HG03442 (cell line): ENCODE data around the gene RHCG.
"Not testable (repeated sequence)": the region's sequence is repeated elsewhere in the genome, so short reads cannot be mapped to it uniquely, and the experiment has no call there.

Experiments used
- ATAC-seq: cut with Tn5 transposase; IDR thresholded peaks from one replicate; pipeline ENCODE4 v1.9.1; 2021; ENCODE audit warnings: mild to moderate bottlenecking, moderate library complexity; ENCODE audit not compliant: unreplicated experiment

RHCG gene

DNA sequence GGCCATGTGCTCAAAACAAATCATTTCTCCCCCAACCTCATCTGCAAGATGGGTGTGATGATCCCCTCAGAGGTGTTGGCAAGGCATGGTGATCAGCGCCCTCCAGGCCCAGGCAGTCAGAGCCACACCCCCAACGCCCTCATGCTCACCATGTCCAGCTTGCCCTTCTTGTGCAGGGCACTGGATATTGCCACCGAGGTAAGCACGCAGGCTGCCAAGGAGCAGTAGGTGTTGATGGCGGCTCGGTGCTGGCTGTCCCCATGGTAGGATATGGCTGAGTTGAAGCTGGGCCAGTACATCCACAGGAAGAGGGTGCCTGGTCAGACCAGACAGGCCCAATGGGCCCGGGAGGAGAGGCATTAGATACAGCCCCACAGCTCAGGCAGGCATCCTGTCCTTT, 17.2 kb downstream of the RHCG start:
- no peak for ATAC-seq

DNA sequence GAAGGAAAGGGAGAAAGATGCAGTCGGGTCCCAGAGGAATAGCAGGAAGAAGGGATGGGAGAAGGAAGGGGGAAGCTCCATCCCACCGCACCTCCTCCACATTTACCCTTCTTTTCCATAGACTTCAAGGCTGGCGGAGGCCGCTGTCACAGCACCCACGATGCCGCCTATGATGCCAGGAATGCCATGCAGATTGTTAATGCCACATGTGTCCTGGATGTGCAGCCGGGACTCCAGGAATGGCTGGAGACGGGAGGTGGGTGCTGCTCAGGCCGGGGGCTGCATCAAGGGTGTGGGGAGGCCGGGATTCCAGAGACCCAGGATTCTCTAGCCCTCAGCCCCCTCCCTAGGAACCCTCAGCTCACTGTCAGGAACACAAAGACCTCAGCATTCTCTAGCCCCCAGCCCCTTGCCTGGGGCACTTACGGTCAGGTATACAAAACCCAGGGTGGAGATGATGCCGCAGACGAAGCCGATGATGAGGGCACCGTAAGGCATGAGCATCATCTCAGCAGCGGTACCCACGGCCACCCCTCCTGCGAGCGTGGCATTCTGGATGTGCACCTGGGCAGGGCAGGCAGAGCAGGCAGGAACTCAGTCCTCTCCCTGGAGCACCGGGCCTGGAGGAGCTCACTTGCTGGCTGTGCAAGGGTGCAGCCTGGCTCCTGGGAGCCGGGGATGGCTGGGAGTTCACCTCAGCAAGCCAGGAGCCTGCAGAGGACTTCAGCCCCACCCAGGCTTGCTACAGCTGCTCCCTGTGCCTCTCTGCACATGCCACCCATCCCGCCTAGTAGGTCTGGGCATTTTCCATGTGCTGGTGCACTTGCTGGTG, 18.8 kb downstream of the RHCG start:
- no peak for ATAC-seq

DNA sequence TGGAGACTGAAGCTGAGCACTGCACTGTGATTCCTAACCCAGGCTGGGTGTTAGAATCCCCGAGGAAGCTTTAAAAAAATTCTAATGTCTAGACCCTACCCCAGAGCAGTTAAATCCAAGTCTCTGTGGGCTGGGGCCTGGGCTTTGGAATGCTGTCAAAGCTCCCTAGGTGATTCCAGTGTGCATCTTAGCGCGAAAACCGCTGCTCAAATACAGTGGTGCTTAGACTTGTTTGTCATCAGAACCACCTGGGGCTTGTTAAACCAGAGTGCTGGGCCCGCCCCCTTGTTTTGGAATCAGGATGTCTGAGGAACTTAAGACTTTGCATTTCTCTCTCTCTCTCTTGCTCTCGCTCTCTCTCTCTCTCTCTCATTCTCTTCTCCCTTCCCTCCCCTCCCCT, 20.7 kb downstream of the RHCG start:
- no peak for ATAC-seq

DNA sequence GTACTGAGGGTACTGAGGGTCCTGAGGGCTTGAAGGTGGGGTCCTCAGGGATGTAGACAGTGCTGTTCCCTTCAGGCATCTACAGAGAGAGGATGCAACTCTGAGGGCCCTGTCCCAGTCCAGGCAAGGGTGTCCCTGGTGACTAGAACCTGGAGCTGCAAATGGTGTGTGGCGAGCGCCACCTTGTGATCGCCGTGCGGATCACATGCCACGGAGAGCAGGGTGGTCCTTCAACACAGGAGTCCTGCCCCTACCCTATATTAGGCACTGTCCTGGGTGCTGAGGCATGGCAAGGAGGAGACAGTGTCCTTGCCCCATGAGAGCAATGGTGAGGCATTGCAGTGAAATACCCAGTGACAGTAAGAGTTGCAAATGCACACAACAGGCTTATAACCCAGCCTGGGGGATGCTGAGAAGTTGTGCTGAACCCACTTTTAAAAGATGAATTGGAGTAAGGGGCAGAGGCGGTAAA, 23.6 kb downstream of the RHCG start:
- no peak for ATAC-seq

DNA sequence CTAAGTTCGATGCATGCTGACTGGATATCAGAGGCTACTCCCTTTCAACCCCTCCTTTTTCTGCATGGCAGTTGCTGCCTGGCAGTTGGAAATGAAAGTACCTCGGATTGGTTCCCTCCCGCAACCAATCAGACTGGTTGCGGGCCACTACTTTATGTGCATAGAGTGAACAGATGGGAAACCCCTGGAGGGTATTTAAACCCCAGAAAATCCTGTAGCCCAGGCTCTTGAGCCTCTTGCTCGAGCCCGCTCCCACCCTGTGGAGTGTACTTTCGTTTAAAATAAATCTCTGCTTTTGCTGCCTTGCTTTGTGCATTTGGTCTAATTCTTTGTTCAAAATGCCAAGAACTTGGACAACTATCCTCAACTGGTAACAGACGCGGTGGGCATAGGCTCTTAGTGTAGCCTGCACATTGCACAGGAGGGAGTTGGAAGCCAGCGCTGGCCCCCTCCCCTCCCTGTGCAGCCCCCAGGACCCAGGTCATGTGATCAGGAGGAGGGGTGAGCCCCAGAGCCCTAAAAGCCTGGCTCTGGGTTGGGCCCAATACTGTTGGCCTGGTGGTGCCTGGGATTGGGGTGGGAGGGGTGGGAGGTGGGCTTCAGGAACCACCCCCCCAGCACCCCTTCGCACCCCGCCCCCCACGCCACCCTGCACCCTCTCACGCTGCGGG, 26.8 kb downstream of the RHCG start:
- no peak for ATAC-seq

DNA sequence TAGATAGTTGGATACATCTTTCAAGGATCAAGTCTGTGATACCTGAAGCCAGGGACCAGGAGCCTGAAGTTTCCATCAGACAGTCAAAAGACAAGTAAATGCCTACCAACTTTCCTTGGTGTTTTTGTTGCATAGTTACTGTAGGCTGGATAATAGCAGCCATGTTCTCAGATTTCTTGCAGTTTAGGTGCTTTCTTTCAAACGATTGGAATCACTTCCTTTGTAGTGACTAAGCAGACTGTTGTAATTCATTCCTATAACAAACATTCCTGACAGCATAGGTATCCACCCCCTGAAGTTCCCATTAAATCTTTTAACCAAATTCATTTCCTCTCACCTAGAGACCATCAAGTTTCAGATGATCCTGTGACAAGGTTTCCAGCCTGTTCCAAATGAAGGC, 27.6 kb downstream of the RHCG start:
- not testable (repeated sequence) for ATAC-seq

DNA sequence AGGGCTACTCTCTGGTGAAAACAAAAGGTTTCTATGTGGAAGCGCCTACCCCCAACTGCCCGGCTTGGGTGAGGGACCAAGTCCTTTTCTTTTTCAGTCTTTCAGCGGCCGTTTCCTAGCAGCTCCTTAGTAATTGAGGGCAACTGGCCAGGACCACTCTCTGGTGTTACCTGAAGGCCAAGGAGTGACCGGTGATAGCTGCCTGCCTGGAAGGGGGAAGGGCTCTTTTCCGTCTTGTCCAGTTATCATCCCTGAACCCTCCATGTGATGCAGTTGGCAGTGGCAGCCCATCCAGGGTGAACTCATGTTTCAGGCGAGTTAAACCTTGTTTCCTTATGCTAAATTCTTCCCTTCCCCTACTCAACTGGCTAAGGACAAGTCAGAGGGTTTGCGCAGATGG, 33.3 kb downstream of the RHCG start:
- ATAC-seq, result no peak

DNA sequence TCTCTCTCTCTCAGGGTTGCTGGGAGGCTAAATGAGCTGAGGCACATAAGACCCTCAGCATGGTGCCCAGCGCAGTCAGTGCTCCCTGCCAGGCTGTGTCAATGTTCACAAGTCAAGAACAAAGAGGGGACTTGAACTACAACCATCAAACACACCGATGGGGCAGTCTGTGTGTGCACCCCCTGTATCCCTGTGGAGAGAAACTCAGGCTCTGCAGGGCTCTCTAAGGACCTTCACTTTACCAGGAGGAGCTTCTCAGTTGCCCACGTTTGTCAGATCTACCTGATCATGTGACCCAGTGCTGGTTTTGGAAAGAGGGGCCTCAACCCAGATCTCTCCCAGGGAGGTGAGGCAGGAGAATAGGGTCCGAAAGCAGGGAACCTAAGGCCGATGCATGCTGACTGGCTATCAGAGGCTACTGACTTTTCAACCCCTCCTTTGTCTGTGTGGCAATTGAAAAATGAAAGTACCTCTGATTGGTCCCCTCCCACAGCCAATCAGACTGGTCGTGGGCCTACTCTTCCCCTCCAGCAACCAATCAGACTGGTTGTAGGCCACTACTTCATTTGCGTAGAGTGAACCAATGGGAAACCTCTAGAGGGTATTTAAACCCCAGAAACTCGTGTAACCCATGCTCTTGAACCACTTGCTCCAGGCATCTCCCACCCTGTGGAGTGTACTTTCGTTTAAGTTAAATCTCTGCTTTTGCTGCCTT, 34.0 kb downstream of the RHCG start:
- ATAC-seq, result no peak

DNA sequence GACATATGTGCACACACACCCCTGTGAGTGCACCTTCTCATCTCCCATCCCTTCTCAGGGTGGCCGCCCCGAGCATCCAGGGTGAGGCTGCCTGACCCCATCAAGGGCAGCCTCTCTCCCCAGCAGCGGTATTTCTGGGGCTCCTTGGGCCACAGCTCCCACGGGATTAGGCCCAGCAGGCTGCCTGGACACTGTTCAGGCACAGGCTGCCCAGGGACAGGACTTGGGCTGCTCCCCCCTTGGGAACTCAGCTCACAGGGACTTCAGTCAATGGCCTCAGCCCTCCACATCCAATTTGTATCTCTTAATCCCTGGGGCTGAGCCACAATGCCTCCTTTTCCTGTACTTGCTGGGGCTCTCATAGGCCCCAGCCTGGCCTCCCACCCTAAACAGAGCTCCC, 35.0 kb downstream of the RHCG start:
- ATAC-seq, result no peak

DNA sequence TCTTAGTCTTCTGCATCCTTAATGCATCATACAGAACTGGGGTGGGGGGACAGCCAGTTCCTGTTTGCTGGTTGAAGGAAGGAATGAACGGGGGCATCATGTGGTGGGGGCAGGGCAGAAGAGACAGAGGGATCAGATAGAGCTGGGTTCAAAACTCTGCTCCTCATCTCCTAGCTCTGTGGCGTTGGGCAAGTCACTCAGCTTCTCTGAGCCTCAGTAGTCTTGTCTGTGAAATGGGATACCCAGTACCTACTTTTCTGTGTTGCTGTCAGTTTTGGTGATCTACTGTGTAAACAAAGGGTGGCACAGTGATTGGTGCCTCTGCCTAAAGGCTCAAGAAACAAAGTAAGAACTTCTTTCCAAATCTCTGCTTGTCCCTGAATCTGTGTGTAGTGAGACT, 36.3 kb downstream of the RHCG start:
- no peak for ATAC-seq

DNA sequence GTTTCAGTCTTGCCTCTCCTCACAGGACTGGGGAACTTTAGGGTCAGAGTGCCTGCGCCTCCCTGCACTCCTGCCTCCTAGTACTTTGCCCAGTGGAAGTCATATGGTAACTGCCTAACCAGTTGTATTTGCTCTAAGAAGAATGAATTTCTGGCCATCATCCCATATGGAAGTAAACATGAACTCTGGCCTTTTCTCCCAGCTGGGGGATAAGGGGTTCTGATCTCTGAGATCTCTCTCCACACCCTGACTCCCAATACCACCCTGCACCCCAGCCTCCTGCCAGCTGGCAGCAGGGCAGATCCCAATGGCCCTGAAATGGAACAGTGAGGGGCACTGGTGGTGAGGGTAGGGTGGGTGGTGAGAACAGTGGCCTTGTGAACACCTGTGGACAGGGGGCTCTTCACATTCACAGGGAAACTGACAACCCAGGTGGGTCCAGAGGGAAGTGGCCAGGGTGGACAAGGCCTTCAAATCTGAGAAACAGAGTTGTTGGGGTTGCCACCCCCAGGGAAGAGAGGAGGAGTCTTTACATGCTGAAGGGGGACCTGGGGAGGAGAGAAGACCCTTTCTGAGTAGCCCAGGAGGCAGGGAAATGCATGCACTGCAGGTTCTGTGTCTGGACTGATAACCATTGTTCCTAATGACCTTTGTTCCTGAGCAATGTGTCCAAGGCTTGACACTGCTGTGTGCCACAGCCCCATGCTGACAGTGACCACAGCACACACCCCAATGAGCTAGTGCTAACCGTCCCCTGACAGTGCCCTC, 36.9 kb downstream of the RHCG start:
- no peak for ATAC-seq

DNA sequence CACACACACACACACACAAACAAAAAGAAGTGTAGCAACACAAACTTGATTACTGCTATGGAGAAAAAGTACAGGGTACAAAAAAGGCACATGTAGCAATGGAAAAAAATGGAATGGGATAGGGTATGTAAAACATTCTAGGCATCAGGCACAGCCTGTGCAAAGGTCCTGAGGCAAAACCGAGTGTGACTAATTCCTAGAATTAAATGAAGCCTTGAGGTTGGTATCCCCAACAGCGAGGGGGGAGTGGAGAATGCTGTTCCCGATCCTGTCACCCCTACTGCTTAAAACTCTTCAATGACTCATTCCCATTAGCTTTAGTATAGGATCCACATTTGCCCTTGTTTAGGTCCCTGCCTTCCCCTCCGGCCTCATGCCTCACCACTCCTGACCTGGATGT, 37.9 kb downstream of the RHCG start:
- ATAC-seq, result no peak

DNA sequence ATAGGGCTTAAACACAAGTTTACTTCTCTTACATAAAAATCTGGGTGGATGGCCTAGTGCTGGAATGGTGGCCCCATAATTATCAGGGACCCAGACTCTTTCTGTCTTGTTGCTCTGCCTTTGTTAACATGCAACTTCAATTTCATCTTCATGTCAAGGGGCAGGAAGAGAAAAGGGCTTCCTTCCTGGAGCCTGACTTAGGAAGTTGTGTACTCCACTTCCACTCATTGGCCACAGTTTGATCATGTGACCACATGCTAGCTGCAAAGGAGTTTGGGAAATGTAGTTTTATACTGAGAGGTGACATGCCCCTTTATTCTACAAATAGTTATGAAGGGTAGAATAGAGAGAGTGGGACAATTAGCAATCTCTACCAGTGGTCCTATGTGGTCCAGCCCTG, 39.3 kb downstream of the RHCG start:
- ATAC-seq, result no peak

DNA sequence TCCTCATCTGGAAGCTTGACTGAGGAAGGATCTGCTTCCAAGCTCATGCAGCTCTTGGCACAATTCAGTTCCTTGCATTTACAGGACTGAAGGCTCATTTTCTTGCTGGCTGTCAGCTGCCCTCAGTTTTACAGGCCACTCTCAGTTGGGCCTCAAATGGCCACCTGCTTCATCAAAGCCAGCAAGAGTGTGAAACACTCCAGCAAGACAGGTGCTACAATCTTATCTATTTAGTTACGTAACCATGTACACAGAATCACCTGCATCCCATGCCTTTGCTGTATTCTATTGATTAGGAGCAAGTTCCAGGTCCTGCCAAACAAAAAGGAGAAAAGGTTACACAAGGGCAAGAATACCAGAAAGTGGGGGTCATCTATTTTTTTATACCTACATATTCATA, 40.8 kb downstream of the RHCG start:
- no peak for ATAC-seq

DNA sequence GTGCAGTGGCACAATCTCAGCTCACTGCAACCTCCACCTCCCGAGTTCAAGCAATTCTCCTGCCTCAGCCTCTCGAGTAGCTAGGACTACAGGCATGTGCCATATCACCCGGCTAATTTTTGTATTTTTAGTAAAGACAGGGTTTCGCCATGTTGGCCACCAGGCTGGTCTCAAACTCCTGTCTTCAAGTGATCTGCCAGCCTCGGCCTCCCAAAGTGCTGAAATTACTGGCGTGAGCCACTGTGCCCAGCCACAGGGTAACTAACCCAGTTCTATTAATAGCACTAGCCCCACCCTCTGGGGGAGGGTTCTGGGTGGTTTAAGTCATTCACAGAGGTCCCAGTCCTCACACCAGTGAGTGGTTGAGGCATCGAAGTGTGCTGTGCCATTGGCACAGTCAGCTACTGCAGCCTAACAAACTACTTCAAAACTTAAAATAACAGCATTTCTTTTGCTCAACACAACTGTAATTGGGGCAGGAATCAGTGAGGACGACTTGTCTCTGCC, 44.0 kb downstream of the RHCG start:
- ATAC-seq, result no peak

DNA sequence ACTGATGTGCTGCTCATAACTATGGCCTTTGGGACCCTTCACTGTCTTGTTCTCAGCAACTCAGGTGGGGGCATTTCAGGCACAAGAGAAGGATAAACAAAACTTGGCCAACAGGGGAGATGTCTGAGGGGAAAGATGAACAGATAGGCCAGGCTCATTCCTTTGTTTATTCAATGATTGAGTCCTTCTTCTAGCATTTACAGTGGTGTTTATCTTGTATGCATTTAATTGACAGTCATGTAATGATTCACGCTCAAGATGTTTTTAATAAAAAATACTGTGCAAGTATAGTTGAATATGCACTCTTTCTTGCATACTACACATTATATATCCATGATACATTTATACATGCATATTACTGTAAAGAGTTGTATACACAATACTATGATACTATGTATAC, 44.5 kb downstream of the RHCG start:
- no peak for ATAC-seq

DNA sequence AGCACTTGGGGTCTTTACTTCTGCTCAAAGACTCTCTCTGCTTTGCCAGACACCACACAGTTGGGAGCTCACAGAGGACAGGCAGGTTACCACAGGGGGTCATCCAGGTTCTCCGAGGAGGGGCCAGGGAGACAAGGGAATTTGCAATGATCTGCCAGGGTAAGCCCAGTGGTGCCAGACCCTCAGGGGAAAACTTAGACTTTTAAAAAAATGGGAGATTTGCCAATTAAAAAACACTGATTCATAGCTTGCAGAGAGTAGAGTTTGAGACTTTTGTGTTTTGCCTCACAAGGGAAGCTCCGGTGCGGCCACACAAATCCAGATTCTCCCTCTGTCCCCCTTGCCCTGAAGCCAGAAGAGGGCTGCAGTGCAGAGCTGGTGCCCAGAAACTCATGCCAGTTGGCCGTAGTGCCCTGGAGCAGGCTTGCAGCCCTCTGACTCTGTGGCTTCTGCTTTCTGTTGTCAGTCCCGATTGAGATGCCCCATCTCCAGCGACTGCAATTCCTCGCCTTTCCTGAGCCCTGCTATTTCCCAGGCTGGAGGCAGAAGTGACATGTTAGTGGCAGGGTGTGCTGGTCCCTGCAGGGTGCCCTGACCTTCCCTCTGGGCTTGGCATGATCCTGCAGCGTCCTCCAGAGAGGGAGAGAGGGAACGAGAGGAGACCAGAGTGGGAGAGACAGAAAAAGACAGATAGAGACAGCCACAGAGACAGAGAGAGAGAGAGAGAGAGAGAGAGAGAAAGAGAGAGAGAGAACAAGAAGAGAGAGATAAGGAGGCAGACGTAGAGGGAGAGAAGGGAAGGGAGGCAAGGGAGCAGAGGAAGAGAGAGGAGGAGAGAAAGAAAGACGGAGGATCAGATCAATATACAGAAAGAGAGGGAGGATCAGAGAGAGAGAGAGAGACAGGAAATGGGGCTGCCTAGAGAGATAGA, 46.0 kb downstream of the RHCG start:
- no peak for ATAC-seq

DNA sequence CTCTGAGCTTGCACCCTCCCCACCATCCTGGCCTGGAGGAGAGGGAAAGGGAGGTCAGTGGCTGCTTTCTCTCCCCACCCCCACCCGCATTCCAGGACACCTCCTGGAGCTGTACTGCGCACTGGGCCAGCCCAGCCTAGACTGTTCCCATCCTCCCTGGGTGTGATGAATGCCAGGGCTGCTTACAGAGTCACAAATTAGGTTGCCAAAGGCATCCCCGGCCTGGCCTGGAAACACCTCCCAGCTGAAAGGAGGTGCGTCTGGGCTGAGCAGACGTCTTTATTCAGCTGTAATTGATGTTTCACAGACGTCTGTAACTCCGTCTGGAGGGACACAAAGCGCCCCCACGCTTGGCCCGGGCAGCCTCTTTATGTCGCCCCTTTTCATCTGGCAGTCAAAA, 47.6 kb downstream of the RHCG start:
- no peak for ATAC-seq

DNA sequence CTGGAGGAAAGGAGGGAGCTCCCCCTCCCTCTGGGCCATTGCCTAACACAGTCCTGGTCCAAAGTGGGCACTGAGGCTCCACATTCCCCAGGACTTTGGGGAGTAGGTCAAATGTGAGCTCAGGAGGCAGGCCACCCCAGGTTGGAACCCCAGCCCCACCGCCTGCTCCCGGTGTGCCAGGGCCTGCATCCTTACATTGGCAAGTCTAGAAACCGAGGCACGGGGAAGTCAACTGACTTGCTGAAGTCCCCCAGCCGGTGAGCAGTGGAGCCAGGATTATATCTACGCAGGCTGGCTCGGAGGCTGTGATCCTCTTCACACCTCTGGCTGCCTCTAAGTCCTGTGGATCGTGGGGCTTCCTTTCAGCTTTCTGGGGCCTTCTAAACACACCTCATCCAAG, 48.7 kb downstream of the RHCG start:
- no peak for ATAC-seq
